Muscle of back (tissue), 13 donors: ENCODE results near the gene PTAR1. TPM values are rescaled to one million over a fixed set of nuclear protein-coding genes. Genes with fewer than 3 reads are reported as not detected.
"Not testable (repeated sequence)": the region's sequence is repeated elsewhere in the genome, so short reads cannot be mapped to it uniquely, and the experiment has no call there.

Source experiments
- DNase-seq, 3 donors: peaks; one replicate each; pipeline versions ENCODE4 v3.0.0 to v3.0.0-alpha.2; 2013
- long read RNA-seq, 9 donors: transcript quantifications; one replicate each; lab custom pipeline, GENCODE V29; 2026
- polyA plus RNA-seq, 10 donors: library from polyadenylated mRNA; unstranded; fragments of 120-200 nt; gene quantifications; one replicate each; pipeline ENCODE4 v1.2.1, GENCODE V29; 2013; ENCODE audit not compliant: insufficient read length in 10 of 10

PTAR1 gene, protein sequence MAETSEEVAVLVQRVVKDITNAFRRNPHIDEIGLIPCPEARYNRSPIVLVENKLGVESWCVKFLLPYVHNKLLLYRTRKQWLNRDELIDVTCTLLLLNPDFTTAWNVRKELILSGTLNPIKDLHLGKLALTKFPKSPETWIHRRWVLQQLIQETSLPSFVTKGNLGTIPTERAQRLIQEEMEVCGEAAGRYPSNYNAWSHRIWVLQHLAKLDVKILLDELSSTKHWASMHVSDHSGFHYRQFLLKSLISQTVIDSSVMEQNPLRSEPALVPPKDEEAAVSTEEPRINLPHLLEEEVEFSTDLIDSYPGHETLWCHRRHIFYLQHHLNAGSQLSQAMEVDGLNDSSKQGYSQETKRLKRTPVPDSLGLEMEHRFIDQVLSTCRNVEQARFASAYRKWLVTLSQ
- polyA plus RNA-seq = 10 to 100 TPM; 19.8 to 29.2 (median 25.5) TPM
- long read RNA-seq, donor 1, partial matches to known transcripts = 0 of 1 reads
- long read RNA-seq, donor 1, other reads (novel, unspliced or antisense) = 0 of 1 reads
- long read RNA-seq, donor 2, partial matches to known transcripts = 0 of 4 reads
- long read RNA-seq, donor 2, other reads (novel, unspliced or antisense) = 0 of 4 reads
- long read RNA-seq, donor 3 = 0 reads
- long read RNA-seq, donor 4, partial matches to known transcripts = 0 of 1 reads
- long read RNA-seq, donor 4, other reads (novel, unspliced or antisense) = 0 of 1 reads
- long read RNA-seq, donor 5, partial matches to known transcripts = 5 of 6 reads
- long read RNA-seq, donor 5, other reads (novel, unspliced or antisense) = 0 of 6 reads
- long read RNA-seq, donor 6, partial matches to known transcripts = 0 of 2 reads
- long read RNA-seq, donor 6, other reads (novel, unspliced or antisense) = 0 of 2 reads
- long read RNA-seq, donor 7 = 0 reads
- long read RNA-seq, donor 8, partial matches to known transcripts = 0 of 1 reads
- long read RNA-seq, donor 8, other reads (novel, unspliced or antisense) = 0 of 1 reads
- long read RNA-seq, donor 9 = 0 reads

DNA sequence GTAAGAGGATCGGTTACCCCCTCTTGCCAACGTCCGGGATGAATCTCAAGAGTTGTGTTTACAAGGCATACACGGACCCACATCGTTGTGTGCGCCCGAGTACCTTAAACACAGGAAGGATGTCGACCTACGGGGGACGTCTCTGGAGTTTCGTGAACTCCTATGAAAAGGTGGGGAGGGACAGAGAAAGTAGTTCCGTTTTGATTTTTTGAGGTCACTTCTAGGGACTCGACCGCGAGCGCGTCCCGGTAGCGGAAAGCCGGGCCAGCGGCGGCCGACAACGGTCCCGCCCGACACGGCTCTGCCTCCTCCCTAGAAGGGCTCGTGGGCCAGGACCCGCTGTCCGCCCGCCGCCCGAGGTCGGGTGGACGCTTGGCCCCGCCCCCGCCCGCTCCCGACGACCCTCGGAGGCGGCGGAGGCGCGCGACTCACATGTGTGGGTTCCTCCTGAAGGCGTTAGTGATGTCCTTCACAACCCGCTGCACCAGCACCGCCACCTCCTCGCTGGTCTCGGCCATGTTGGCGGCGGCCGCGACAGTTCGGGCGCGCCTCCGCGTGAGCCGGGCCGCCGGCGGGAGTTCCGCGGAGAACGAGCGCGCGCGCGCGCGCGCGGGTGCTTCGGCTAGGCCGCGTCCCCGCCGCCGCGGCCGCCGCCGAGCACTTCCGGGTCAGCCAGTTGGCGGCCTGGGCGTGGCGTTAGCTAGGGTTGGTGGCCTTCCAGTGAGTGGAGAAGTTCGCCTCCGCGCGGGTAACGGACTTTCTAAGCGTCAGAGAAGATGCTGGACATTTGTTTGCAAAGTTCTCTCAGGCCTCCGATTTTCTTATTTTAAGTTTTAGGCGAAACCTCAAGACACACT lies at the start of gene PTAR1:
Gene PTAR1, minus strand, starts transcription at position 591 of the 857 bp plus-strand sequence. Its CDS starts 73 bp downstream, at position 518.
- peak; percentile 93 to 96 (median 96) for DNase-seq

DNA sequence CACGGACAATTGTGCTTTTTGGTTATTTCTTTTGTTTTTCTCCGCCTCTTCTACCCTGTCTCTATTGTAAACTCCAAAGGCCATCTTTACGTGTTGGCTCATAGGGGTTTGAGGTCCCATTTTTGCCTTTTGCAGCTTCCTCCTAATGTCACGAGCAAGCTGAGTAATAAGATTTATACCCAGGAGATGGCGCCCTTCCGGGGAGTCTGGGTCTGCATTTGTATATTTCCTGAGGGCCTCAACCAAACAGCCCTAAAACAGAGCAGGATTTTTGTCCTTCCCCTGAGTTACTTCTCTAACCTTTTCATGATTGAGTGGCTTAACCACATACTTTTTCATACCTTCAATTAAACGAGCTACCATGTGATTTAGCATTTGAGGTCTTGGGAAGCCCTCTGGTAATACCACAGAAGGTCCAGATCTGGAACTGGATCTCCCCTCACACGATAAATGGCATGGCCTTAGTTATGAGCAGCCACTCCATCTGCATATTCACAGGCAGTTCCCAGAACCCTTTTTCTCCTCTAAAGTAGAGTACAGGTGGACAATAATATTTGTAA lies 49.6 kb upstream of the PTAR1 start:
- no peak for DNase-seq

DNA sequence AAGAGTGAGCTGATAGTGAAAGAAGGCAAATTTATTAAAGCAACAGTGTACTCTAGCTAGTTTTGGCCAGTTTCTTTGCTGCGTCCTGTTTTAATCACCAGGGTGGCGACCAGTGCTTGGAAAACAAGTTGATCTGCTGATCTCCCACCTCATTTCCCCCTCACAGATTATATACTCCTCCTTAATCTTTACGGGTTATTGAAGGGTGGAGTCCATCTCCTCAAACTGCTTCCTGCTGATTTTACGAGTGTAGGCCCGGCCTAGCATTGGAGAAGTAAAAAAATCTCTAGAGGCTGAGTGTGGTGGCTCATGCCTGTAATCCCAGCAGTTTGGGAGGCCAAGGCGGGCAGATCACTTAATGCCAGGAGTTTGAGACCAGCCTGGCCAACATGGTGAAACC lies 46.8 kb upstream of the PTAR1 start:
- DNase-seq = no peak

DNA sequence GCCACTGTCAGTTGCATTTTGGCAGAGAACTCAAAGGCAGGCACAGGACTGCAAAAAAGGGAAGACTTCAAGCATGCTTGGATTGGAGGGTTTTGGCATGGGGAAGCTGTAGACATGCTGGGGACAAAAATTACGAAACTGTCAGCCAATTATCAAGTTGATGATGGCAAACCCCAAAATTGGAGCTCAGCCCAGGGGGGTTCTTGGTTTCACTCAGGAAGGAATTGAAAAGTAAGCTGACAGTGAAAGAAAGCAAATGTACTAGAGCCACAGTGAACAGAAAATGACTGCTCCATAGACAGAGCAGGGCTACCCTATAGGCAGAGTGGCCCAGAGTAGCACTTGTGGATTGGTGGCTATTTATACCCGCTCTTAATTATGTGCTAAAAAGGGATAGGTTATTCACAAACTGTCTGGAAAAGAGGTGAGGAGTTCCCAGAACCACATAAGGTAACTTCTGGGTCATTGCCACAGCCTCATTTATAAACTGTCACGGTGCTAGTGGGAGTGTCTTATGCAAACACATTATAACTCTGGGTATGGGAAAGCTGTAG lies 46.2 kb upstream of the PTAR1 start:
- no peak for DNase-seq

DNA sequence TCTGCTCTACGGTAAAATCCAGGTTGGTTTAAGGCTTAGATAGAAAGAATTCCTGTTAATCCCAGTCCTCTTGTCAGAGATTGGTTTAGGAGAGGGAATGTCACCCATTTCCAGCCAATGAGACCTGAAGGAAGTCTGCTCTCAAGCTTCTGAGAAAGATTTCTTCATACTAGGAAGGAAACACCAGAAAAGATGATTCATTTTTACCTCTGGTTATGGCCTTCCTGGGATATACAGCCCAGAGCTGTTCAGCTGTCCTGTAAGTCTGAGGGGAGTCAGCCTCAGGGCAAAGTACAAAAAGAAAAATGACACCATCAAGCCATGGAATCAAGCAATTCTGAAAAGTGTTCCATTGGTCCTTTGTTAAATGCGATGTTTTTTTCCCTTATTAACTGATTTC lies 42.2 kb upstream of the PTAR1 start:
- no peak for DNase-seq

DNA sequence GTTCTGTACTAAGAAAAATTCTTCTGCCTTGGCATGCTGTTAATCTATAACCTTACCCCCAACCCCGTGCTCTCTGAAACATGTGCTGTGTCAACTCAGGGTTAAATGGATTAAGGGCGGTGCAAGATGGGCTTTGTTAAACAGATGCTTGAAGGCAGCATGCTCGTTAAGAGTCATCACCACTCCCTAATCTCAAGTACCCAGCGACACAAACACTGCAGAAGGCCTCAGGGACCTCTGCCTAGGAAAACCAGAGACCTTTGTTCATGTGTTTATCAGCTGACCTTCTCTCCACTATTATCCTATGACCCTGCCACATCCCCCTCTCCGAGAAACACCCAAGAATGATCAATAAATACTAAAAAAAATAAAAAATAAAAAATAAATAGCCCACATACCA lies 40.2 kb upstream of the PTAR1 start:
- not testable (repeated sequence) for DNase-seq

DNA sequence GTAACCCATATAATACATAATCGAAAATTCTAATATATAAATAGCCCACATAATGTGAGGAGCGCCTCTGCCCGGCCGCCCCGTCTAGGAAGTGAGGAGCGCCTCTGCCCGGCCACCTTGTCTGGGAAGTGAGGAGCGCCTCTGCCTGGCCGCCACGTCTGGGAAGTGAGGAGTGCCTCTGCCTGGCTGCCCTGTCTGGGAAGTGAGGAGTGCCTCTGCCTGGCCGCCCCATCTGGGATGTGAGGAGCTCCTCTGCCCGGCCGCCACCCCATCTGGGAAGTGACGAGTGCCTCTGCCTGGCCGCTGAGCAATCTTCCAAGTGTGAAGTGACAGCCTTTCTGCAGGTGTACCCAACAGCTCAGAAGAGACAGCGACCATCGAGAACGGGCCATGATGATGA lies 39.7 kb upstream of the PTAR1 start:
- DNase-seq = not testable (repeated sequence)

DNA sequence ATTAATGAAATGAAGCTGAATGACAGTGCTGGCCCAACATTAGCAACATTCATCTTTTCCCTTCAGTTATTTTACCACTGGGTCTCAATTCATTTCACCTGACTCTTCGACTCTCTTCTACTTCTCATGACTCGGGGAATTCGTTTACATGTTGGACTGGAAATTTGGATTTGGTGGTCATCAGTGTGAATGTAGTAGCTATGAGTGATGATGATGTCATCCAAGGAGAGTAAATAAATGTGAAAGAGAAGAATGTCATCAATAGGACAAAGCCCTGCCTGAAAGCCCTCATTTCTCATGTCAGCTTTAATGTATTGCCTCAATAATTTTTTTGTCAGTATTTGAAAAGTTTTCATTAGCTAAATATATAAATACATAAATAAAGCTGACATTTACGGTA lies 38.9 kb upstream of the PTAR1 start:
- no peak for DNase-seq

DNA sequence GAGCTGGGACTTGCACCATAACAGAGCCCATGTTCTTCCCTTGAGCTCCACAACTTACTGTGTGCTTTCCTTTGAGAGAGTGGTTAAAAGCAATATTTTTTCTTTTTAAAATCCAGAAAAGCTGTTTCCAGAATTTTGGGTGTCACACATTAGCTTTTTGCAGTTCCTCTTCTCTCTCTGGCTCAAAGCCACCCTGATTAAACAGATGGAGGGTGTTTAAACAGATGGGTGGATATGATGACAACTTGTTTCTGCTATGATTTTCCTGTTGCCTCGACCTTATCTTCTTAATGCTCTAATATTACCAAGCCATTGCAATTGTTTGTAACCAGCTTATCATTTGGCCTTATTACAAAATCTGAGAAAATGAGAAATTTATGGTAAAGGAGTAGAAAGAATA lies 37.9 kb upstream of the PTAR1 start:
- no peak for DNase-seq

DNA sequence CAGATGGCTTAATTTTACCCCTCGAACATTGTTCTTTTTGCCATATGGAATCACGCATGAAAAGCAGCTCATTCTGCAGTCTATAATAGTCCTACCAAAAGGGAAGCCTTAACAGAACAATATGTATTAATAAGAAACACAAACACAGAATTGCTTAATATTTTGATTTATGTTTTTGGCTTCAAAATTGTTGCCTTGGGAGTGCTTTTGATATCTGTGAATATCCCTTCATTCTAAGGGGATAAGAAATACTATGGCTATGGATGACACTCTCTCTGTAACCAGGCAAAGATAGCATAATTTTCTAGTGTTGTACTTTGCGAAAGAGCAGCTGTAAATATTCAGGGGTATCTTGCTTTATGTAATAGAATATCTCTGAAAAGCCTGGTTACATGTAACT lies 34.5 kb upstream of the PTAR1 start:
- DNase-seq = no peak

DNA sequence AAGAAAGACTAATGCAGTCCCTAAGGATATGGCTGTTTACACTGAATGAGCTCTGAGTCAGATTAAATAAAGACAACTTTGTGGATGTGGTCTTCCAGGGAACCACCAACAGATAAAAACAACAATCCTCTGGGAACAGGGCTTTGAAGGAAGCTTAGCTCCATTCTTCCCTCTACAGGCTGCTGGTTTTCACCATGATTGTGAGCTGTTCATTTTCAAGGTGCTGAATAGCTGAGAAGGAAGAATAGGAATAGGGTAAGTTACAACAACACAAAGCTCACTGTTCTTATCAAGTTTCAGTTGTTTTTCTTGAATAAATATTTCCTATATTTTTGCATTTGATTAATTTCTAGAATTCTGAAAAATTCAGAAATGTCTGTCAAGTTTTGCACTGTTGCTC lies 25.9 kb upstream of the PTAR1 start:
- DNase-seq = peak in 2 of 3 donors; percentile 4

DNA sequence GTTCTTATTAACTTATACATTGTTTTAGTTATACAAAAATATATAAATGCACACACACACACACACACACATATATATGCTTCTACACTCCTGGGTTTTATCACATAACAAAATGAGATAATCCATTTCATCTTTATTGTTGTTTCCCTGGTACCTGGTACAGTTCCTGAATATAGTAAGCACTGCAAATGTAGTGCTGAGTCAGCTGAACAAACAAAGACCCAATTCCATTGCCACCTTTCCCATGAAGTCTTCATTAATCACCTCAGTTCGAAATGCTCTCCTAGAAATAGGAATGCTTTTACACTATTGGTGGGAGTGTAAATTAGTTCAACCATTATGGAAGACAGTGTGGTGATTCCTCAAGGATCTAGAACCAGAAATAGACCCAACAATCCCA lies 13.4 kb upstream of the PTAR1 start:
- no peak for DNase-seq

DNA sequence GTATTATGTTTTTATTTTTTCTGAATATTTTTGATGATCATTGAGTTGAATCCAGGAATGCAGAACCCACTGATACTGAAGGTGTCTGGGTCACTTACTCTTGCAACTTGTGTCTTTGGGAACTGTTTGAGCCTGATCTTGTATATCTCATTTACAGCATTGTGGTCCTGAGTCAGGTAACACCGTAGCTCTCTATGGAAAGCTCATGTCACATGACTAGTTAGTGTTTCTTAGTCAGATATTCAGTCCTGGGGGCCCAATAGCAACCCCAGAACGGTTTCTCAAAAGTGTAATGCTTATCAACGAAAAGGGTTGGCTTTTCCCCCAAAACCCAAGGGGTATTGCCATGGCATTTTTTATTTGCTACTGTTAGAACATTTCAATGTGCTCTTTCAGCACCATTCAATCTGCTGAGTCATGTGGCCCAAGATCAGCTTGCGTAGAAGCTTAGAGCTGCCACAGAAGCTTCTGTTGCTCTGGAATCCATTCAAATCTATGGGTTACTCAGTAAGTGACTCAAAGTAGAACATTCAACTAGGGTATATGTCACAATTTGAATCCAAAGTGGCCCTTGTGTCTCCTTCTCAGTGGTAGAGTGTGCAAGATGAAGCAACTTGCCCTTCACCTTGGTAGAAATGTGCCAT lies 12.1 kb upstream of the PTAR1 start:
- peak in 1 of 3 donors; percentile 30 for DNase-seq

DNA sequence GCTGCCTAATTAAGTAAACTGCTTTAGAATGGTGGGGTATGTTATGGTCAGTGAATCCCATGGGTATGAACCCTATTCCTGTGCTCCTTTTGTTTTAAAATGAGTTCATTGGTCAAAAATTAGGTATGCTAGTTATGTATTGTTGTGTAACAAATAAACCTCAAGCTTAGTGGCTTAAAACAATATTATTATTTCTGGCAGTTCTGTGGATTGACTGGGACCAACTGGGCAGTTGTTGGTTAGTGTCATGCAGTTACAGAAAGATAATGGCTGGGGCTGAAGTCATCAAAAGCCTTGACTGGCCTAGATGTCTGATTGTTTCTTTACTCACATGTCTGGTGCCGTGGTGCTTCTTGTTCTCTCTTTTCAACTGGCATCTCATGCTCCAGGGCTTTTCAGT lies 8.9 kb upstream of the PTAR1 start:
- DNase-seq = no peak

DNA sequence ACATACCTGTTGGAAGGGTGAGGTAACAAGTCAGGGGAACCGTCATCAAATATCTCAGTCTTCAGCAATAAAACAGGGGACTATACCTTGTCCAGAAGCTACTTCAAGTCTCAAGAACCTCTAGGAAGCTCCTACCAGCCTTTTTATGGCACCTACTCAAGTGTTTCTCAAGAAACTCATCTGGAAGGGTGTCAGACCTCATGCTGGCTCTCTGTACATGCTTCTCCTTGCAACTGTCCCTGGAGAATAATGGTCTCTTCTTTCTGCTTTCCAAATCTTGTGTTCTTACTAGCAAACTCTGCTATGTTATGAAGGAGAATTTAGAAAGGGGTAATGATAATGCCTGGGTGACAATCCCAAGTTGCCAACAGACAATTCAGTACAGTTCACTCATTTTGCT lies 8.3 kb upstream of the PTAR1 start:
- DNase-seq = no peak

DNA sequence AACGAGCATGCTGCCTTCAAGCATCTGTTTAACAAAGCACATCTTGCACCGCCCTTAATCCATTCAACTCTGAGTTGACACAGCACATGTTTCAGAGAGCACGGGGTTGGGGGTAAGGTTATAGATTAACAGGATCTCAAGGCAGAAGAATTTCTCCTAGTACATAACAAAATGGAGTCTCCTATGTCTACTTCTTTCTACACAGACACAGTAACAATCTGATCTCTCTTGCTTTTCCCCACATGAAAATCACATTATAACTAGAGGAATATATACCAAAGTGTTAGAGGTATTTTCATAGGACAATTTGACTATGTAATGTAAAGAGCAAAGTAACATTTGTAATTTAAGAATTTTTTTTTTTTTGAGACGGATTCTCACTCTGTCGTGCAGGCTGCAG lies 4.1 kb upstream of the PTAR1 start:
- DNase-seq = not testable (repeated sequence)

DNA sequence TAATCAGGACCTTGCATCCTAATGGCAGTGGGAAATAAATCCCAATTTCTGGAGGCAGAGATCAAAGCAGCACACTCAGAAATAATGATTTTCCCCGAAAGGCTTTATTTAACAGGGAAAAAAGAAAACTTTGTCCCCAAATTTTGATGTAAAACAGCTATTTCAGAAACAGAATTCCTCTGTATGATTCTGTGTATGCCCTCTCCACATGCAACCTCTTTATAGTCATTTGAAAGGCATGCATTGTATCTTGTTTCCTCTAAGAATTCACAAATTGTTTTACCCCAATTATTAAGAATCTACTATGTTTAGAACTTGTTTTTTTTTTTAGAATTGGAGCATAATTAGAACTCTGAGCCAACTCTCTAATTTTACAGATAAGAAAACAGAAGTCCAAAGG lies 2.7 kb upstream of the PTAR1 start:
- no peak for DNase-seq

DNA sequence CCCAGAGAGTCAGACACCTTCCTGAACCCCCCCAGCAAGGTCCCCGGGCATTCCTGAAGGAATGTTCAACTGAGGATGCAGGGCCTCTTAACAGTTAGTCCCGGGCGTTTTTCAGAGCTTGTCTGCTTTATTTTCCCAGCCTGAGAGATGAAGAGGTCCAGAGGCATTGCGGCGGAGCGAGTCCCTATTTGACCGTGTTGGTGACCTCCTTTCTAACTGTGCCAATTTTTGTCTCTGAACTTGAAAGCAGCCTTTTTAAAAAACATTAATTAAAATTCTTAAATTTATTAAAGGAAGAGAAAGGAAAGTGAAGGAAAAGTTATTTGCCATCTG lies 433 bp upstream of the PTAR1 start:
- DNase-seq = no peak

DNA sequence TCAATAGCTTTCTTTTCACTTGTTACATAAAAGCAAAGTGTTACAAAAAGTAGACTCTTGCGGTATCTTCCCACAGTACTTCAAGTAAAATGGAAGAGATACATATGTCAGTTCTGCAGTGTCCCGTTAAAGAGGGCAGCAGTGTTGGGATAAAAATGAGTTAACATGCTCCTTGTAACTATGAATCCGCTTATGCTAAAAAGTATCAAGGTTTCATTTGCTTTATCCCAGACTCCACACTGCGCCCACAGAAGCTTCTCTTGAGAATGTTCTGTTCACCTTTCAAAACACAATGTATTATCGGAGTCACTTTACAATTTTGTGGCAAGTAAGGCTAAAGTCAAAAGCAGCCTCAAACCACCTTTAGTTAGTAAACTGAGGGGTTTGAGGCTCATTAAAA lies 790 bp downstream of the PTAR1 start:
- peak in 2 of 3 donors; percentile 22 to 34 for DNase-seq

DNA sequence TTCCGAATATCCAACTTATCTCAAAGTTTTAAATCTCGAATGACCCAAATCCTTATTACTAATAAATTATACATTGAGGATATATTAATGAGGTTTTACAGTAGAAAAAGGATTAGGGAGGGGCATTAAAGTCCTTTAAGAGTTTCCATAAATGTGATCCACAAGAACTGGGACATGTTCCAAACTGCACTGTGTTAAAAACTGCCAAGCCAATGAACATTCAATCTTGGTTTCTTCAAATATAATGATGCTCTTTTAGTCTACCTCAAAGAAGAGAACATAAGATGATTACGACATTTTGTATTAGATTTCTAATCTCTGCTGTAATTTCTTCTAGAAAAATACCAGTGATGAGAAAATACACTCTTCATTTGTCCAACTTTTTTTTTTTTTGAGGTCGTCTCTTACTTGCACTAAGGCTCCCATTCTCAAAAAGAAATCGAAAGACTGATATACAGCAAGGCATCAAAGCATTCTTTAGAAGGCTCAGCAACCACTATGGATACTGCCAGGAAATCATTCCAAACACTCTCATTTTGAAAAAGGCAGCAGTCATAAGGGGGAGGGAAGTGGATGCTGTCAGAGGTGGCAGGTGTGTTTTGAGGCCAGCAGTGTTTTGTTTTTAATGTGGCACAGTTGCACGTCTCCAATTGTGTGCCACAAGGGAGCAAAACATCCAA lies 1.7 kb downstream of the PTAR1 start:
- peak; percentile 8 to 34 (median 31) for DNase-seq
